GM19438 (cell line): ENCODE results near the gene PPP2R3A.
"Not testable (repeated sequence)": the region's sequence is repeated elsewhere in the genome, so short reads cannot be mapped to it uniquely, and the experiment has no call there.

Source experiments
- ATAC-seq: cut with Tn5 transposase; IDR thresholded peaks from one replicate; pipeline ENCODE4 v1.9.1; 2021; ENCODE audit warnings: low read depth; ENCODE audit not compliant: unreplicated experiment

The PPP2R3A gene

DNA sequence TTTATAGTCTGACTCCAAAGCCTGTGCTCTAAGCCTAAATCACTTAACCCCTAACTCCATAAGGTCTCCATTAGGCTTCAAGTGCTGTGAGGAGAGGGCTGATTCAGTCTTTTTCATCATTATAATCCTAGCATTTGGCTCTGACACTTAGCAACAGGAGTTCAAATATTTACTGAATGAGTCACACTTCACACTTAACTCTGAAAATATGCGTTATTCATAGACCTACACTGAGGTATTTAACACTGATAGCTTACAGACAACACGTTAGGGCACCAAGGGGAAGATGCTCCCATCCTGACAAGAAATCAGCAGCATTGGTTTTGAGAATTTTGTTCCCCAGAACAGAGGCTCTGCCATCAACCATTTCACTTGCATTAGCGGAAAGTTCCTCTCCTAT lies 177.1 kb downstream of the PPP2R3A start:
- no peak for ATAC-seq

DNA sequence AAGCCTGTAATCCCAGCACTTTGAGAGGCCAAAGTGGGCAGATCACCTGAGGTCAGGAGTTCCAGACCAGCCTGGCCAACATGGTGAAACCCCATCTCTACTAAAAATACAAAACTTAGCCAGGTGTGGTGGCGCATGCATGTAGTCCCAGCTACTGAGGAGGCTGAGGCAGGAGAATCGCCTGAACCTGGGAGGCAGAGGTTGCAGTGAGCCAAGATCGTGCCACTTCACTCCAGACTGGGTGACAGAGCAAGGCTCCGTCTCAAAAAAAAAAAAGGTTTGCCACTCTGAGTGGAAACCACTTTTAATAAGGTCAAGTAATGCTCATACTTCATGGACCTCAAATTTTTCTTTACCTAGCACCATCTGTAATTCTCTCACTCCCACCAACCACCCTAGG lies 178.9 kb downstream of the PPP2R3A start:
- not testable (repeated sequence) for ATAC-seq

GRCh38 chr3:136146981-136147729 lies 181.6 kb downstream of the PPP2R3A start:
- ATAC-seq: no peak

GRCh38 chr3:136149667-136150066 lies 184.1 kb downstream of the PPP2R3A start:
- no peak for ATAC-seq

DNA sequence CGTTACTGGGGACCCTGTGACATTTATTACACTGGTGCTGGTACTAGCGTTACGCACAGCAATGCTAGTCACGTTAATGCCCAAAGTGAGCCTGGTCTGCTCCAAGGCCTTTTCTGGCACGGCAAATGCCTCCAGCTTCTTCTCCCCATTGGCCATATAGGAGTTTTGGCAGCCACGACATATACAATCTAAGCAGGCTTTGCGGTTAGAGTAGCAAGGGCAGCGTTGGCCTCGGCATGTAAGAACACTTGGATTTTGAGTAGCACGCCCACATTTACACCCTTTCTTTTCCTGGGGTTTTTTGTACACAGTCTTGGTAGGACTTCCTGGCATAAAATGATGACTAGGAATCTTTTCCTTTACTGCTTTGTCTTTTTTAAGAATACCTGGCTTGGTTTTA lies 185.7 kb downstream of the PPP2R3A start:
- no peak for ATAC-seq

GRCh38 chr3:136152176-136152843 lies 186.8 kb downstream of the PPP2R3A start:
- no peak for ATAC-seq

DNA sequence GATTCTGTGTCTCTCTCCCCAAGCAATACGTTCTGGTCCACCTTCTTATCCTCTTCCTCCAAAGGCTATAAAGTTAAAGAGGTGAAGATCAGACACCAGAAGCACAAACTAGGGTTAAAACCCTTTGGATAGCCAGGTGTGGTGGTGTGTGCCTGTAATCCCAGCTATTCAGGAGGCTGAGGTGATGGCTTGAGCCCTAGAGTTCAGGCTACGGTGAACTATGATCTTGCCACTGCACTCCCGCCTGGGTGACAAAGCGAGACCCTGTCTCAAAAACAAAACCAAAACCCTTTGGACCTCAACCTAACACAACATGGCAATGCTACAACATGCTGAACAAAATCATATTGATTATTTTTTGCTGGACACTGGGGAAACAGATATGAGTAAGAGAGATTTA lies 187.4 kb downstream of the PPP2R3A start:
- no peak for ATAC-seq

GRCh38 chr3:136161516-136161915 lies 196.0 kb downstream of the PPP2R3A start:
- ATAC-seq: no peak

DNA sequence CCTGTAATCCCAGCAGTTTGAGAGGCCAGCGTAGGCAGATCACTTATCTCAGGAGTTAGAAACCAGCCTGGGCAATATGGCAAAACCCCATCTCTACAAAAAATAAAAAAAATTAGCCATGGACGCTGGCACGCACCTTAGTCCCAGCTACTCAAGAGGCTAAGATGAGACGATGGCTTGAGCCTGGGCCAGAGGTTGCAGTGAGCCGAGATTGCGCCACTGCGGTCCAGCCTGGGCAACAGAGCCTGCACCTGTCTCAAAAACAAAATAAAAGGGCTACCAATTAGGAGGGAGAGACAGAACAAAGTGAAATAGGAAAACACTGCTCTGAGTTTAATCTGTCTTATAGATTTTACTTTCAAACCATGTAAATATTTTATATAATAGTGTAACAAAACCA lies 196.8 kb downstream of the PPP2R3A start:
- ATAC-seq: no peak

DNA sequence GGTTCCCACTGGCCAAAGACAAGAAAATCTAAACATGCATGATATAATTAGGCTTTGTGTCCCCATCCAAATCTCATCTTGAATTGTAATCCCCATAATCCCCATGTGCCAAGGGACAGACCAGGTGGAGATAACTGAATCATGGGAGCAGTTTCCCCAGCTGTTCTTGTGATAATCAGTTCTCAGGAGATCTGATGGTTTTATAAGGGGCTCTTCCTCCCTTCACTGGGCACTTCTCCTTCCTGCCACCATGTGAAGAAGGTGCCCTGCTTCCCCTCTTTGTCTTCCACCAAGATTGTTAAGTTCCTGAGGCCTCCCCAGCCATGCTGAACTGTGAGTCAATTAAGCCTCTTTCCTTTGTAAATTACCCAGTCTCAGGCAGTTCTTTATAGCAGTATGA lies 198.1 kb downstream of the PPP2R3A start:
- ATAC-seq: not testable (repeated sequence)

GRCh38 chr3:136166507-136166906 lies 201.0 kb downstream of the PPP2R3A start:
- ATAC-seq: no peak

GRCh38 chr3:136168236-136168635 lies 202.7 kb downstream of the PPP2R3A start:
- not testable (repeated sequence) for ATAC-seq

DNA sequence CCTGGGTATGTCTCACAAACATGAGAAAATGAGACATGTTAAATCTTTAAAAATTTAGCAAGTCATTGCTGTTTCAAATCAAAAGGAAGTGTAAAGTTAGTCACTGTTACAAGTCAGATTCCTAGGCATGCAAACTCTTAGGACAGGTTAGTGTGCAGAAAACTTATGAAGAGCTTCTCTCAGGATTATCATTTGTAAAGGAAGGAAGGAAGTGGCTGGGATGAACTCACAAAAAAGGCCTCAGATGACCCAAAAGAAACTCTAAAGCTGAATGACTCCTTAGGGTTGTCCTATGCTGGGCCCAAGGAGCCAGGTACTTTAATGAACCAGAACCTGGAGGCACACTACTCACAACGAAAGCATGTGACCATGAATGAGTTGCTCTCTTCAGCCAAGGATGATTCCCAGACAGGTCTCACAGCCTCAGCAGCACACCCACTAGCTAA lies 205.6 kb downstream of the PPP2R3A start:
- no peak for ATAC-seq

- ATAC-seq: no peak
Observed at GRCh38 chr3:136173939-136174490, 208.5 kb downstream of the PPP2R3A start.

GRCh38 chr3:136177876-136178275 lies 212.3 kb downstream of the PPP2R3A start:
- no peak for ATAC-seq

GRCh38 chr3:136181741-136182140 lies 216.2 kb downstream of the PPP2R3A start:
- ATAC-seq: no peak

DNA sequence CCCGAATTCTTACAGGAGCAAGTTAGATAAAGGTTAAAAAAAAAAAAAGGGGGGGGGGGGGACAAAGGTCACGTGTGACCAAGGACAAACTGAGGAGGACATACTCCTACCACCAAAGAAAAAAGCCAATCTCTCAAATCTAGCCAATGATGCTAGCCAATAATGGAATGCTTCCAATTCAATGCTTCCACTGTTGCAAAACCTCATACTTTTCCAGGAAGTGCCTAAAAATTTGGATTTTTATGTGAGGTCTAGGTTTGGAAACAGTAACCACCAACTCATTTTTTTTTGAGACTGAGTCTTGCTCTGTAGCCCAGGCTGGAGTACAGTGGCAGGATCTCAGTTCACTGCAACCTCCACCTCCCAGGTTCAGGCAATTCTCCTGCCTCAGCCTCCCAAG lies 219.2 kb downstream of the PPP2R3A start:
- no peak for ATAC-seq

- peak; percentile 47 for ATAC-seq
Observed at GRCh38 chr3:136186344-136186743, 220.8 kb downstream of the PPP2R3A start.

DNA sequence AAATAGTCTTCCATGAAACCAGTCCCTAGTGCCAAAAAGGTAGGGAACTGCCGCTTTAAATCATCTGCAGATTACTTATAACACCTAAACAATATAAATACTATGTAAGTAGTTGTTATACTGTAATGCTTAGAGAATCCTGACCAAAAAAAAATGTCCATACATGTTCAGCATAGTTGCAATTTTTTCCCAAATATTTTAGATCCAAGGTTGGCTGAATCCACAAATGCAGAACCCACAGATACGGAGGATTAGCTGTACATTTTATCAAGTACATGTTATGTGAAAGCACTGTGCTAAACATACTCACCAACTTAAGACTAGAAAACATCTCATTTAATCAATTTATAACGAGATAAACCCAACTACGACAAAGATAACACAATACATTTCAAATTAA lies 221.3 kb downstream of the PPP2R3A start:
- ATAC-seq: no peak

GRCh38 chr3:136187868-136188267 lies 222.3 kb downstream of the PPP2R3A start:
- ATAC-seq: no peak

DNA sequence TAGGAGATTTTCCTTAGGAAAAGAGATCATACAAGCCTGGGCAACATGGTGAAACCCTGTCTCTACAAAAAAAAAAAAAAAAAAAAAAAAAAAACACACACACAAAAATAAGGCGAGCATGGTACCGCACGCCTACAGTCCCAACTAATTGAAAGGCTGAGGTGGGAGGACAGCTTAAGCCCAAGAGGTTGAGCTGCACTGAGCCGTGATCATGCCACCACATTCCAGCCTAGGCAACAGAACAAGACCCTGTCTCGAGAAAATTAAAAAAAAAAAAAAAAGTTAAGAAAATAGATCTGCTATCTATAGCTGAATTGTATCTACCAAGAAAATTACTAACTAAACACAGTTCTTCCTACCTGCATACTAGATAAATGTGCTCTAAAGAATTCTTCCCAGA lies 223.5 kb downstream of the PPP2R3A start:
- no peak for ATAC-seq
